ENCODE data around the gene COPS3. TPM values are rescaled to one million over a fixed set of nuclear protein-coding genes. Genes with fewer than 3 reads are reported as not detected.

COPS3 gene
- total RNA-seq, 4 donors from 2014 or later = 21.4 to 36.3 (median 29.4) TPM

DNA sequence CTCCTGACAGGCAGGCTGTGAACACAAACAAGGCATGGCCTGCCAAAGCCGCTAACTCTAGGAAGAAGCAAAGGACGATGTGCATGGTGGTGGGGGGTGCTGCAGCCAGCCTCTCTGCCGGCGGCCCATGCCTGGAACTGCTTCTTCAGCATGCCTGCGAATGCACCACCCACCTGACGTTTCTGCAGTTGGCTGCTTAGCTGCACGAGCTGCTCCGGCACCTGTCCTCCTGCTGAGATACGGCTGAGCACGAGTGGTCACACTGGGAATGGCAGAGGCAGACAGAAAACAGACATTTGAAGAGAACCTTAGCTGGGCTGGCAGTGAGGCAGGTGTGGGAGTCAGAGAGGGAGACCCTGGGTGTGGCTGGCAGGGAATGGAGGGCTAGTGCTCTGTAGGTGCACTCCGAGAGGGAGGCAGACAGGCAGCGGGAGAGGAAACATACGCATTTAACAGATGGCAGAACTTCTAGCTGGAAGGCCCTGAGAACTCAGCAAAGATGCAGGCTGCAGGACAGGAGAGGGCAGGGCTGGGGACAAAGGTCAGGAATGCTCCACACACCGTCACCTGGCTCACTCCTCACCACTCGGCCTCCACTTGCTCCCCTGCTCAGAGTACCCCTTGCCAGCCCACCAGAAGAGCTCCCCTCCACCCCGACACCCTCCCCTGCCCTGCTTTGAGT, 49.3 kb downstream of the COPS3 start:
- TF ChIP-seq POLR2A (IDR thresholded peaks at IDR 0.05) (no peak), CTCF (IDR thresholded peaks at IDR 0.05) (no peak)
- no peak overlapping the region for H3K4me3 ChIP-seq
- peak overlapping the region in 2 of 4 donors; percentile 45 to 65 for H3K27ac ChIP-seq
- H3K27me3 ChIP-seq = no peaks in the 10 kb centered on the region
- peaks cover 0 to 63% (median 3%) of the 10 kb centered on the region in 3 donors for H3K36me3 ChIP-seq
- peaks cover 0 to 33% (median 2%) of the 10 kb centered on the region in 4 donors for H3K4me1 ChIP-seq
- peak in 2 of 3 donors; percentile 74 to 76 for DNase-seq
- H3K9me3 ChIP-seq = no peaks in the 10 kb centered on the region

DNA sequence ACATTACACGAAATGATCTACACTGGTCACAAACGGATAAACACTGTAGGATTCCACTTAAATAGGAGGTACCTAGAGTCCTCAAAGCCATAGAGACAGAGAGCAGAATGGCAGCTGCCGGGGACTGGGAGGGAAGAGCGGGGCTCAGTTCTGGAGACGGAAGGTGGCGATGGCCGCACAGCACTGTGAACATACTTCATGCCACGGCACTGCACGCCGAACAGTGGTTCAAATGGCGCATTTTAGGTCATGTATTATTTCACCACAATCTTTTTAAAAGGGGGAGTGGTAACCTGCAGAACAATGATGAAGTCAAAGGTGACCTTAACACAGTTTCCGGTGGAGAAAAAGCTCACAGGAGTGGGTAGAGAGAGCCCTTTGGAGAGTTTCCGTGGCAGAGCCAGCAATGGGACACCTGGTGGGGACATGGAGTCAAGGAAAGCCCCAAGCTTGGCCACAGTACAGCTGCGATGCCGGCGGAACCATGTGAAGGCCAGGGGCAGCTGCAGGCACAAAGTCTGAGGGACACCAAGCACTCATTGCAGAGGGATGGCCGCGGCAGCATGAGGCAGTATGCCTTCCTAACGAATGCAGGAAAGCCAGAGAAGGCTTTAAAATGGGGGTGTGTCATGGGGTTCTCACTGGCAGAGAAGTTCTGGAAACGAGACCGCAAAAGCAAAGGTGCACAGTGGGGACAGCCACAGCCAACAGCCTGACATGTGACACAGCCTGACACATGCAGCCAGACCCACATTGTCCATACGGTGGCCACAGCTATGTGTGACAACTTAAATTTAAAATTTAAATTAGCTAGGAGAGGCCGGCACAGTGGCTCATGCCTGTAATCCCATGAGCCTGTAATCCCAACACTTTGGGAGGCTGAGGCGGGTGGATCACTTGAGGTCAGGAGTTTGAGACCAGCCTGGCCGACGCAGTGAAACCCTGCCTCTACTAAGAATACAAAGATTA, 51.3 kb downstream of the COPS3 start:
- Histone ChIP-seq H3K4me1 (peaks cover 0 to 22% (median 0%) of the 10 kb centered on the region in 4 donors), H3K36me3 (peaks cover 0 to 83% (median 3%) of the 10 kb centered on the region in 3 donors), H3K27me3 (no peaks in the 10 kb centered on the region), H3K27ac (no peak overlapping the region), H3K4me3 (no peak overlapping the region), H3K9me3 (no peaks in the 10 kb centered on the region)
- TF ChIP-seq CTCF (IDR thresholded peaks at IDR 0.05) = no peak
- TF ChIP-seq POLR2A (IDR thresholded peaks at IDR 0.05) = no peak
- DNase-seq = no peak

GRCh38 chr17:17228521-17229279, 52.3 kb downstream of the COPS3 start:
- peak in 1 of 3 donors; percentile 36 for DNase-seq
- TF ChIP-seq POLR2A (IDR thresholded peaks at IDR 0.05) (no peak), CTCF (IDR thresholded peaks at IDR 0.05) (no peak)
- Histone ChIP-seq H3K27ac (no peak overlapping the region), H3K4me1 (peaks cover 0 to 13% (median 0%) of the 10 kb centered on the region in 4 donors), H3K27me3 (no peaks in the 10 kb centered on the region), H3K9me3 (no peaks in the 10 kb centered on the region), H3K36me3 (peaks cover 0 to 93% (median 3%) of the 10 kb centered on the region in 3 donors), H3K4me3 (no peak overlapping the region)

GRCh38 chr17:17227608-17228520, 53.2 kb downstream of the COPS3 start:
- peaks cover 0 to 100% (median 3%) of the 10 kb centered on the region in 3 donors for H3K36me3 ChIP-seq
- no peaks in the 10 kb centered on the region for H3K9me3 ChIP-seq
- H3K4me3 ChIP-seq = no peak overlapping the region
- peak in 1 of 3 donors; percentile 30 for DNase-seq
- H3K4me1 ChIP-seq = peaks cover 0 to 12% (median 0%) of the 10 kb centered on the region in 4 donors
- H3K27me3 ChIP-seq = no peaks in the 10 kb centered on the region
- no peak overlapping the region for H3K27ac ChIP-seq
- no peak for TF ChIP-seq POLR2A (IDR thresholded peaks at IDR 0.05)
- TF ChIP-seq CTCF (IDR thresholded peaks at IDR 0.05) = no peak

Measured in Peyer's patch (tissue), 4 donors.